ENCODE results near the gene RPL27A. TPM values are rescaled to one million over a fixed set of nuclear protein-coding genes. Genes with fewer than 3 reads are reported as not detected.

The RPL27A gene
- total RNA-seq, 1 donor from 2014 or later: 748 TPM

GRCh38 chr11:8699903-8700302 is 17.3 kb downstream of the RPL27A start:
- Mint-ChIP-seq H3K9me3 (ENCODE audit: low read depth) (no peaks in the 10 kb centered on the region), H3K4me1 (ENCODE audit: low read depth) (peaks cover 17% of the 10 kb centered on the region), H3K27me3 (no peaks in the 10 kb centered on the region), H3K36me3 (ENCODE audit: insufficient read depth) (peaks cover 30% of the 10 kb centered on the region), H3K27ac (peak overlapping the region; percentile 92), H3K4me3 (ENCODE audit: low read depth) (no peak overlapping the region)
- no peak for DNase-seq (ENCODE audit: low spot score, unreplicated experiment)
- TF ChIP-seq CTCF (IDR thresholded peaks at IDR 0.05; ENCODE audit: unreplicated experiment): no peak

- H3K27me3 Mint-ChIP-seq: no peaks in the 10 kb centered on the region
- peaks cover 17% of the 10 kb centered on the region for H3K4me1 Mint-ChIP-seq (ENCODE audit: low read depth)
- TF ChIP-seq CTCF (IDR thresholded peaks at IDR 0.05; ENCODE audit: unreplicated experiment): no peak
- H3K4me3 Mint-ChIP-seq (ENCODE audit: low read depth): no peak overlapping the region
- H3K27ac Mint-ChIP-seq: peak overlapping the region; percentile 59
- DNase-seq (ENCODE audit: low spot score, unreplicated experiment): no peak
- no peaks in the 10 kb centered on the region for H3K9me3 Mint-ChIP-seq (ENCODE audit: low read depth)
- H3K36me3 Mint-ChIP-seq (ENCODE audit: insufficient read depth): peaks cover 31% of the 10 kb centered on the region
Observed at GRCh38 chr11:8701891-8702597, 19.5 kb downstream of the RPL27A start.

DNA sequence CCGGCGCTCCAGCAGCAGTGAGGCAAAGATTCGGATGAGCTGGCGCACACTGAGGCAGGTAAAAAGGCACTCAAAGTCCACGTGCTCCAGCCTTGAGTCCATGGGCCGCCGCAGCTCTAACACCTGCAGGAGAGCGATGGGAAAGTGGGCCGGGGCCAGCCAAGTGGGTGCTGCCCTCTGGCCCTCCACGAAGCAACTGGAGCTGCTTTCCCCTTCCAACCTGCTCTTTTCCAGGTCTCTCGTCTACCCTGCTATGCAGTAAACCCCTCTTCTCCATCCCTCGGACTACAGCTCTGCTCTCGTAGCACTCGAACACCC is 20.0 kb downstream of the RPL27A start:
- TF ChIP-seq CTCF (IDR thresholded peaks at IDR 0.05; ENCODE audit: unreplicated experiment): no peak
- Mint-ChIP-seq H3K9me3 (ENCODE audit: low read depth) (no peaks in the 10 kb centered on the region), H3K27ac (no peak overlapping the region), H3K4me1 (ENCODE audit: low read depth) (peaks cover 17% of the 10 kb centered on the region), H3K4me3 (ENCODE audit: low read depth) (no peak overlapping the region), H3K27me3 (no peaks in the 10 kb centered on the region), H3K36me3 (ENCODE audit: insufficient read depth) (peaks cover 26% of the 10 kb centered on the region)
- DNase-seq (ENCODE audit: low spot score, unreplicated experiment): no peak

DNA sequence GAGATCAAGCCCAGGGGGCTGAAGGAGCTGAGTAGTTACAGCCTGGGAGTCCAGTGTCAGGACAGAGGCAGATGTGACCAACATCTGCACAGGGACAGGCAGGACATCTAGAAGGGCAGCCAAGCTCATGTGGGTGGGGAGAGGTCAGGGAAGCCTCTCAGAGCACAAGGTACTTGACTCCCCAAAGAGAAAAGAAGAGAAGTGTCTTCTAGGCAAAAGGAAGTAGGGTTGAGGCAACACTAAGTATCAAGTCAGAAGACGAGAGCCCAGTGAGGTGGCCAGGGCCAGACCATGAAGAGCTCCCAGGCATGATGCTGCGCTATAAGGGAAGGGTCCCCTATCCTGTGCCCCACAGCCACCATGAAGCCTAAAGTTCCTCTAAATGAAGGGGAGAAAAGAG is 21.5 kb downstream of the RPL27A start:
- Mint-ChIP-seq H3K9me3 (ENCODE audit: low read depth) (no peaks in the 10 kb centered on the region), H3K4me1 (ENCODE audit: low read depth) (peaks cover 7% of the 10 kb centered on the region), H3K4me3 (ENCODE audit: low read depth) (no peak overlapping the region), H3K27me3 (no peaks in the 10 kb centered on the region), H3K27ac (no peak overlapping the region), H3K36me3 (ENCODE audit: insufficient read depth) (peaks cover 25% of the 10 kb centered on the region)
- DNase-seq (ENCODE audit: low spot score, unreplicated experiment): no peak
- TF ChIP-seq CTCF (IDR thresholded peaks at IDR 0.05; ENCODE audit: unreplicated experiment): no peak

DNA sequence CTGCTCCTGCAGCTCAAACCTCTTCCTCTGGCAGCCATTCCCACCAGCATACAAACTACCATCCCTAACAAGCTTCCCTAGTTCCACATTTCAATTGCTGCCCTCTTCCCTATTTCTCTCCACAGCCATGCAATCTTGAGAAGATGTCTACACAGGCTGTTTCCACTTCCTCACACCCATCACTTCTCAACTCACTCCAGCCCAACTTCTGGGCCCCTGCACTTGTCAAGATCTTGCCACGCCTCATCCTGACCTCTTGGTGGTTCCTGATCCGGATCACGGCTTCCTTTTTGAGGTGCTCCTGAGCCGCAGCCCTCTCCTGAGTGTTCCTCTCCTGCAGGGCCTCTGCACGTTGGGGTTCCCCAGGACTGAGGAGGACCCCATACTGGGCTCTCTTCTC is 22.6 kb downstream of the RPL27A start:
- DNase-seq (ENCODE audit: low spot score, unreplicated experiment): no peak
- Mint-ChIP-seq H3K9me3 (ENCODE audit: low read depth) (no peaks in the 10 kb centered on the region), H3K27ac (peak overlapping the region; percentile 30), H3K36me3 (ENCODE audit: insufficient read depth) (peaks cover 27% of the 10 kb centered on the region), H3K4me1 (ENCODE audit: low read depth) (peaks cover 2% of the 10 kb centered on the region), H3K27me3 (no peaks in the 10 kb centered on the region), H3K4me3 (ENCODE audit: low read depth) (no peak overlapping the region)
- TF ChIP-seq CTCF (IDR thresholded peaks at IDR 0.05; ENCODE audit: unreplicated experiment): no peak
